OCI-LY1 (cell line): Measurements from ENCODE around the gene DLGAP3.

ENCODE experiments used
- CTCF ChIP-seq: fragments of 200-600 bp; sonication (generic), shearing (Covaris generic); IDR thresholded peaks from 2 replicates; pipeline ENCODE4 v1.5.1; 2017; ENCODE audit warnings: mild to moderate bottlenecking, antibody characterized with exemption, low read length, moderate library complexity, mixed read lengths
- EZH2 ChIP-seq: fragments of 200-600 bp; sonication (generic), shearing (Covaris generic); IDR thresholded peaks from 2 replicates; pipeline ENCODE4 v1.8.0; 2017; ENCODE audit warnings: borderline replicate concordance, mixed run types, mild to moderate bottlenecking, antibody characterized with exemption, low read length, moderate library complexity, mixed read lengths

GRCh38 chr1:34926894-34927293, 2.6 kb downstream of the DLGAP3 start:
- TF ChIP-seq CTCF (no peak), EZH2 (no peak)
